ENCODE results near the gene OPCML.
"Not testable (repeated sequence)": the region's sequence is repeated elsewhere in the genome, so short reads cannot be mapped to it uniquely, and the experiment has no call there.

The OPCML gene

DNA sequence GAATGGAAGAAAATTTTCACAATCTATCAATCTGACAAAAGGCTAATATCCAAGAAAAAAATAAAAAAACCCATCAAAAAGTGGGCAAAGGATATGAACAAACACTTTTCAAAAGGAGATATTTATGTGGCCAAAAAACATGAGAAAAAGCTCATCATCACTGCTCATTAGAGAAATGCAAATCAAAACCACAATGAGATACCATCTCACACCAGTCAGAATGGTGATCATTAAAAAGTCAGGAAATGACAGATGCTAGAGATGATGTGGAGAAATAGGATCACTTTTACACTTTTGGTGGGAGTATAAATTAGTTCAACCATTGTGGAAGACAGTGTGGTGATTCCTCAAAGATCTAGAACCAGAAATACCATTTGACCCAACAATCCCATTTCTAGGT, 1162.2 kb downstream of the OPCML start:
- not testable (repeated sequence) for DNase-seq

DNA sequence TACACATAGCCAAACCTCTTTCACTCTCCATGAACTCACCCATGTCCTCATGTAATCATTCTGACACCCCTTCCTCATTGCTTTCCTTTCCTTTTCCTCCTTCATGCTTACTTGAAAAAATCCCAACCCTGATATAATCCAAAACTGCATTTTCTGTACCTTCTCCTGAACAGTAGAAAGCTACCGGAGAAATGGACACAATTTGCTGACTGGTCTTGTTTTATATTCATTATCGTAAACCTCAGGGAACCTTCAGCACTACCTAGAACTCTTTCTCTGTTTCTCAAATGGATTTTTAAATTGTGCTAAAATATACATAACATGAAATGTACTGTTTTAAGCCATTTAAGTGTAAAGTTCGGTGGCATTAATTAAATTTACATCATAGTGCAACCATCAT, 1165.0 kb downstream of the OPCML start:
- DNase-seq, result no peak

DNA sequence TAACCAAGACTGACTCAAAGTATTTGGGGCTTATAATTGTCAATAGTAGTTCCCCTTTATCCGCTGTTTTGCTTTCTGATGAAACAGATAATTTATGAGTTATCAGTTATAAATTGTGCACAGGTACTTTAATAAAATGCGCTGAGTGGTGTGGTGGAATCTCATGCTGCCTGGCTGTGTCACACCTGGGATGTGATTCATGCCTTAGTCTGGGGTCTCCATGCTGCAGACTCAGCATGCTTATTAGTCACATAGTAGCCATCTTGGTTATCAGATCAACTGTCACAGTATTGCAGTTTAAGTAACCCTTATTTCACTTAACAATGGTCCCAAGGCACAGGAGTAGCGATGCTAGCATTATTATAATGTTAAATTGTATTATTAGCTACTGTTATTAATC, 1166.7 kb downstream of the OPCML start:
- no peak for DNase-seq
